Liver (tissue), 9 donors: Measurements from ENCODE around the gene IQCH. TPM values are rescaled to one million over a fixed set of nuclear protein-coding genes. Genes with fewer than 3 reads are reported as not detected.

Source experiments
- DNase-seq: peaks from one replicate; pipeline ENCODE4 v3.0.0-alpha.2; 2017; ENCODE audit warnings: low spot score
- H3K27ac ChIP-seq, 2 donors: one replicate each; pipeline ENCODE4 v1.7.0; 2013; ENCODE audit warnings: inconsistent platforms in 2 of 2, low read length in 2 of 2, control low read depth in 1 of 2, low read depth in 1 of 2, mild to moderate bottlenecking in 1 of 2
- H3K27me3 ChIP-seq, 4 donors: one replicate each; pipeline versions ENCODE4 v1.6.1 to v1.7.0; 2013; ENCODE audit warnings: low read length in 3 of 4, inconsistent platforms in 1 of 4, mild to moderate bottlenecking in 1 of 4, moderate library complexity in 1 of 4; ENCODE audit not compliant: control insufficient read depth in 4 of 4, insufficient read depth in 4 of 4
- H3K36me3 ChIP-seq, 4 donors: one replicate each; pipeline versions ENCODE4 v1.6.1 to v1.7.0; 2013; ENCODE audit warnings: low read length in 3 of 4, mild to moderate bottlenecking in 3 of 4, low read depth in 1 of 4, moderate library complexity in 1 of 4; ENCODE audit not compliant: control insufficient read depth in 4 of 4, insufficient read depth in 3 of 4
- H3K4me1 ChIP-seq, 4 donors: one replicate each; pipeline versions ENCODE4 v1.6.1 to v1.7.0; 2013; ENCODE audit warnings: low read length in 3 of 4, mild to moderate bottlenecking in 3 of 4, moderate library complexity in 1 of 4; ENCODE audit not compliant: control insufficient read depth in 4 of 4, insufficient read depth in 4 of 4
- H3K4me3 ChIP-seq, 3 donors: one replicate each; pipeline versions ENCODE4 v1.6.1 to v1.7.0; 2013; ENCODE audit warnings: low read length in 3 of 3, control low read depth in 1 of 3, low read depth in 1 of 3, mild to moderate bottlenecking in 1 of 3
- H3K9ac ChIP-seq, 2 donors: one replicate each; pipeline ENCODE4 v1.7.0; 2013; ENCODE audit warnings: low read length in 2 of 2, mild to moderate bottlenecking in 2 of 2, moderate library complexity in 2 of 2, control low read depth in 1 of 2, low read depth in 1 of 2
- H3K9me3 ChIP-seq, 4 donors: one replicate each; pipeline versions ENCODE4 v1.6.1 to v1.7.0; 2013; ENCODE audit warnings: low read length in 3 of 4; ENCODE audit not compliant: control insufficient read depth in 4 of 4
- EGR1 ChIP-seq, 2 donors: IDR thresholded peaks; 2 replicates each; pipeline ENCODE4 v1.6.1; 2016 to 2018; ENCODE audit warnings: antibody characterized with exemption in 2 of 2, low read depth in 2 of 2
- FOXA1 ChIP-seq: IDR thresholded peaks from 2 replicates; pipeline ENCODE4 v1.6.1; 2016; ENCODE audit warnings: antibody characterized with exemption
- FOXA2 ChIP-seq: IDR thresholded peaks from 2 replicates; pipeline ENCODE4 v1.6.1; 2016; ENCODE audit warnings: antibody characterized with exemption
- GABPA ChIP-seq, 2 donors: IDR thresholded peaks in 1 of 2; conservative IDR thresholded peaks in 1 of 2; 2 replicates each; pipeline ENCODE4 v1.6.1; 2016; ENCODE audit warnings: antibody characterized with exemption in 2 of 2, mild to moderate bottlenecking in 1 of 2, moderate library complexity in 1 of 2
- HNF4A ChIP-seq, 2 donors: conservative IDR thresholded peaks; 2 replicates each; pipeline ENCODE4 v1.6.1; 2016; ENCODE audit warnings: antibody characterized with exemption in 2 of 2, mild to moderate bottlenecking in 2 of 2
- HNF4G ChIP-seq: IDR thresholded peaks from 2 replicates; pipeline ENCODE4 v1.6.1; 2016; ENCODE audit warnings: antibody characterized with exemption
- JUND ChIP-seq, 2 donors: IDR thresholded peaks; 2 replicates each; pipeline ENCODE4 v1.6.1; 2016; ENCODE audit warnings: antibody characterized with exemption in 2 of 2
- NR2F2 ChIP-seq: IDR thresholded peaks from 2 replicates; pipeline ENCODE4 v1.6.1; 2016; ENCODE audit warnings: antibody characterized with exemption
- RAD21 ChIP-seq, 2 donors: IDR thresholded peaks; 2 replicates each; pipeline ENCODE4 v1.6.1; 2016; ENCODE audit warnings: antibody characterized with exemption in 2 of 2, mild to moderate bottlenecking in 2 of 2
- RXRA ChIP-seq, 2 donors: IDR thresholded peaks; 2 replicates each; pipeline ENCODE4 v1.6.1; 2017 to 2018; ENCODE audit warnings: antibody characterized with exemption in 2 of 2, mild to moderate bottlenecking in 1 of 2
- SP1 ChIP-seq: IDR thresholded peaks from 2 replicates; pipeline ENCODE4 v1.6.1; 2018; ENCODE audit warnings: antibody characterized with exemption, mild to moderate bottlenecking
- TAF1 ChIP-seq: conservative IDR thresholded peaks from 2 replicates; pipeline ENCODE4 v1.6.1; 2016; ENCODE audit warnings: antibody characterized with exemption, mild to moderate bottlenecking
- YY1 ChIP-seq: IDR thresholded peaks from 2 replicates; pipeline ENCODE4 v1.6.1; 2016; ENCODE audit warnings: antibody characterized with exemption, mild to moderate bottlenecking
- WGBS: extraction: QIAGEN DNeasy Blood & Tissue Kit; methylation state at CpG from one replicate; pipeline ENCODE4 v1.1.7; 2013; 5-methylcytosine and 5-hydroxymethylcytosine counted together
- polyA plus RNA-seq, 2 donors: library from polyadenylated mRNA; stranded (reverse) in 1 of 2; unstranded in 1 of 2; fragments of 200-250 nt in 1 of 2; fragments of >200 nt in 1 of 2; fragmentation: Nextera tagmentation in 1 of 2; extraction: Ambion mirVana in 1 of 2; gene quantifications; one replicate each; pipeline versions ENCODE4 v1.2.1 to v1.2.3, GENCODE V29; 2013 to 2015
- total RNA-seq, 2 donors: library from RNA; depleted of rRNA; stranded (reverse); fragments of >200 nt; gene quantifications; one replicate each; pipeline ENCODE4 v1.2.3, GENCODE V29; 2014
- TF ChIP-seq, protein P1 (sequence below): IDR thresholded peaks from 2 replicates; pipeline ENCODE4 v1.6.1; 2016; ENCODE audit warnings: antibody characterized with exemption
- TF ChIP-seq, protein P2 (sequence below): IDR thresholded peaks from 2 replicates; pipeline ENCODE4 v1.6.1; 2016; ENCODE audit warnings: antibody characterized with exemption
- TF ChIP-seq, protein P3 (sequence below): fragments of 150-350 bp; IDR thresholded peaks from 2 replicates; pipeline ENCODE4 v1.5.1; 2017; ENCODE audit warnings: improper control_type of control experiment, low read depth, low read length; ENCODE audit not compliant: missing input control
- TF ChIP-seq, protein P4 (sequence below): IDR thresholded peaks from 2 replicates; pipeline ENCODE4 v1.6.1; 2016; ENCODE audit warnings: antibody characterized with exemption
- TF ChIP-seq, protein P5 (sequence below): IDR thresholded peaks from 2 replicates; pipeline ENCODE4 v1.6.1; 2016; ENCODE audit warnings: antibody characterized with exemption, mild to moderate bottlenecking
- donor health status: healthy.
- donor health status: healthy.
- donor health status: healthy.
- donor health status: healthy.
- donor health status: healthy.

The IQCH gene
- total and polyA plus RNA-seq, 4 donors, result 0.23 to 1.6 (median 0.86) TPM

DNA sequence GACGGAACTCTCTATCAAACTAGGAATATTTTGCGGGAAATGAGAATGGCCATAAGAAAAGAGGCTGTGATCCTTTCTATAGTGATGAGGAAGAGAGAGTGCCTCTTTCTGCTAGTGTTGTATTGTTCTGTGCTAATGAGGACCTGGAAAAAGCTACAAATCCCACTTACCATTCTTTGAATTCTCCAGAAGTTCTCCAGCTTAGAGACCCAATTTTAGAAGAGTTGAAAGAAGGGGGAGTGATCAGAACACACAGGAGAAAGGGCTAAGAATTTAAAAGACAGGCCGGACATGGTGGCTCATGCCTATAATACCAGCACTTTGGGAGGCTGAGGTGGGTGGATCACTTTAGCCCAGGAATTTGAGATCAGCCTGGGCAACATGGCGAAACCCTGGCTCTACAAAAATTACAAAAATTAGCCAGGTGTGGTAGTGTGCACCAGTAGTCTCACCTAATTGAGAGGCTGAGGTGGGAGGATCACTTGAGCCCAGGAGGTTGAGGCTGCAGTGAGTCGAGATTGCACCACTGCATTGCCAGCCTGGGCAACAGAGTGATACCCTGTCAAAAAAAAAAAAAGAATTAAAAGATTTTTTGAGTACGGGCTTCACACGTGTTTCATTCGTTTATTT is 126.9 kb downstream of the IQCH start:
- DNase-seq, result no peak
- no peaks in the 10 kb centered on the region for H3K27me3 ChIP-seq
- TF ChIP-seq RAD21 (IDR thresholded peaks at IDR 0.05) (no peak), HNF4G (no peak), GABPA (IDR thresholded peaks at IDR 0.05 in 1 of 2, conservative IDR thresholded peaks at IDR 0.05 in 1 of 2) (no peak), SP1 (no peak), EGR1 (IDR thresholded peaks at IDR 0.05; ENCODE audit: low read depth in 2 of 2) (no peak), HNF4A (conservative IDR thresholded peaks at IDR 0.05) (no peak), RXRA (IDR thresholded peaks at IDR 0.05) (no peak), TAF1 (no peak), FOXA1 (no peak), JUND (IDR thresholded peaks at IDR 0.05) (no peak), NR2F2 (no peak), YY1 (no peak), FOXA2 (no peak)
- TF ChIP-seq, protein P1, sequence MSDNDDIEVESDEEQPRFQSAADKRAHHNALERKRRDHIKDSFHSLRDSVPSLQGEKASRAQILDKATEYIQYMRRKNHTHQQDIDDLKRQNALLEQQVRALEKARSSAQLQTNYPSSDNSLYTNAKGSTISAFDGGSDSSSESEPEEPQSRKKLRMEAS, result no peak
- TF ChIP-seq, protein P2, sequence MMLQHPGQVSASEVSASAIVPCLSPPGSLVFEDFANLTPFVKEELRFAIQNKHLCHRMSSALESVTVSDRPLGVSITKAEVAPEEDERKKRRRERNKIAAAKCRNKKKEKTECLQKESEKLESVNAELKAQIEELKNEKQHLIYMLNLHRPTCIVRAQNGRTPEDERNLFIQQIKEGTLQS, result no peak
- TF ChIP-seq, protein P3, sequence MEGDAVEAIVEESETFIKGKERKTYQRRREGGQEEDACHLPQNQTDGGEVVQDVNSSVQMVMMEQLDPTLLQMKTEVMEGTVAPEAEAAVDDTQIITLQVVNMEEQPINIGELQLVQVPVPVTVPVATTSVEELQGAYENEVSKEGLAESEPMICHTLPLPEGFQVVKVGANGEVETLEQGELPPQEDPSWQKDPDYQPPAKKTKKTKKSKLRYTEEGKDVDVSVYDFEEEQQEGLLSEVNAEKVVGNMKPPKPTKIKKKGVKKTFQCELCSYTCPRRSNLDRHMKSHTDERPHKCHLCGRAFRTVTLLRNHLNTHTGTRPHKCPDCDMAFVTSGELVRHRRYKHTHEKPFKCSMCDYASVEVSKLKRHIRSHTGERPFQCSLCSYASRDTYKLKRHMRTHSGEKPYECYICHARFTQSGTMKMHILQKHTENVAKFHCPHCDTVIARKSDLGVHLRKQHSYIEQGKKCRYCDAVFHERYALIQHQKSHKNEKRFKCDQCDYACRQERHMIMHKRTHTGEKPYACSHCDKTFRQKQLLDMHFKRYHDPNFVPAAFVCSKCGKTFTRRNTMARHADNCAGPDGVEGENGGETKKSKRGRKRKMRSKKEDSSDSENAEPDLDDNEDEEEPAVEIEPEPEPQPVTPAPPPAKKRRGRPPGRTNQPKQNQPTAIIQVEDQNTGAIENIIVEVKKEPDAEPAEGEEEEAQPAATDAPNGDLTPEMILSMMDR, result no peak
- TF ChIP-seq, protein P4, sequence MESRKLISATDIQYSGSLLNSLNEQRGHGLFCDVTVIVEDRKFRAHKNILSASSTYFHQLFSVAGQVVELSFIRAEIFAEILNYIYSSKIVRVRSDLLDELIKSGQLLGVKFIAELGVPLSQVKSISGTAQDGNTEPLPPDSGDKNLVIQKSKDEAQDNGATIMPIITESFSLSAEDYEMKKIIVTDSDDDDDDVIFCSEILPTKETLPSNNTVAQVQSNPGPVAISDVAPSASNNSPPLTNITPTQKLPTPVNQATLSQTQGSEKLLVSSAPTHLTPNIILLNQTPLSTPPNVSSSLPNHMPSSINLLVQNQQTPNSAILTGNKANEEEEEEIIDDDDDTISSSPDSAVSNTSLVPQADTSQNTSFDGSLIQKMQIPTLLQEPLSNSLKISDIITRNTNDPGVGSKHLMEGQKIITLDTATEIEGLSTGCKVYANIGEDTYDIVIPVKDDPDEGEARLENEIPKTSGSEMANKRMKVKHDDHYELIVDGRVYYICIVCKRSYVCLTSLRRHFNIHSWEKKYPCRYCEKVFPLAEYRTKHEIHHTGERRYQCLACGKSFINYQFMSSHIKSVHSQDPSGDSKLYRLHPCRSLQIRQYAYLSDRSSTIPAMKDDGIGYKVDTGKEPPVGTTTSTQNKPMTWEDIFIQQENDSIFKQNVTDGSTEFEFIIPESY, result no peak
- TF ChIP-seq, protein P5, sequence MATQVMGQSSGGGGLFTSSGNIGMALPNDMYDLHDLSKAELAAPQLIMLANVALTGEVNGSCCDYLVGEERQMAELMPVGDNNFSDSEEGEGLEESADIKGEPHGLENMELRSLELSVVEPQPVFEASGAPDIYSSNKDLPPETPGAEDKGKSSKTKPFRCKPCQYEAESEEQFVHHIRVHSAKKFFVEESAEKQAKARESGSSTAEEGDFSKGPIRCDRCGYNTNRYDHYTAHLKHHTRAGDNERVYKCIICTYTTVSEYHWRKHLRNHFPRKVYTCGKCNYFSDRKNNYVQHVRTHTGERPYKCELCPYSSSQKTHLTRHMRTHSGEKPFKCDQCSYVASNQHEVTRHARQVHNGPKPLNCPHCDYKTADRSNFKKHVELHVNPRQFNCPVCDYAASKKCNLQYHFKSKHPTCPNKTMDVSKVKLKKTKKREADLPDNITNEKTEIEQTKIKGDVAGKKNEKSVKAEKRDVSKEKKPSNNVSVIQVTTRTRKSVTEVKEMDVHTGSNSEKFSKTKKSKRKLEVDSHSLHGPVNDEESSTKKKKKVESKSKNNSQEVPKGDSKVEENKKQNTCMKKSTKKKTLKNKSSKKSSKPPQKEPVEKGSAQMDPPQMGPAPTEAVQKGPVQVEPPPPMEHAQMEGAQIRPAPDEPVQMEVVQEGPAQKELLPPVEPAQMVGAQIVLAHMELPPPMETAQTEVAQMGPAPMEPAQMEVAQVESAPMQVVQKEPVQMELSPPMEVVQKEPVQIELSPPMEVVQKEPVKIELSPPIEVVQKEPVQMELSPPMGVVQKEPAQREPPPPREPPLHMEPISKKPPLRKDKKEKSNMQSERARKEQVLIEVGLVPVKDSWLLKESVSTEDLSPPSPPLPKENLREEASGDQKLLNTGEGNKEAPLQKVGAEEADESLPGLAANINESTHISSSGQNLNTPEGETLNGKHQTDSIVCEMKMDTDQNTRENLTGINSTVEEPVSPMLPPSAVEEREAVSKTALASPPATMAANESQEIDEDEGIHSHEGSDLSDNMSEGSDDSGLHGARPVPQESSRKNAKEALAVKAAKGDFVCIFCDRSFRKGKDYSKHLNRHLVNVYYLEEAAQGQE, result no peak
- no peaks in the 10 kb centered on the region for H3K4me1 ChIP-seq
- H3K9ac ChIP-seq, result no peak overlapping the region
- H3K9me3 ChIP-seq, result no peaks in the 10 kb centered on the region
- H3K27ac ChIP-seq, result no peak overlapping the region
- 93% methylated on average over 8 of the region's 8 CpGs for WGBS
- H3K4me3 ChIP-seq, result no peak overlapping the region
- H3K36me3 ChIP-seq, result no peaks in the 10 kb centered on the region
